Thoracic aorta (tissue), 2 donors: Measurements from ENCODE around the gene CD151. TPM values are rescaled to one million over a fixed set of nuclear protein-coding genes. Genes with fewer than 3 reads are reported as not detected.

Experiments used
- ATAC-seq: fragments of 150-250 bp; one replicate; pipeline ENCODE4 v1.8.0; 2017; ENCODE audit warnings: low read depth; ENCODE audit not compliant: insufficient number of reproducible peaks, low FRiP score
- DNase-seq: peaks from one replicate; pipeline ENCODE4 v3.0.0-alpha.2; 2020; ENCODE audit warnings: low spot score
- H3K27ac ChIP-seq, 2 donors: fragments of 200-600 bp; sonication (generic); 1 replicate in 1 of 2; 2 replicates in 1 of 2; pipeline ENCODE4 v1.5.1; 2016; ENCODE audit warnings: mild to moderate bottlenecking in 2 of 2, moderate library complexity in 2 of 2
- H3K27me3 ChIP-seq: fragments of 200-600 bp; sonication (generic); replicated peaks from 2 replicates; pipeline ENCODE4 v1.6.0; 2016; ENCODE audit warnings: mild to moderate bottlenecking; ENCODE audit not compliant: insufficient read depth
- H3K36me3 ChIP-seq: fragments of 200-600 bp; sonication (generic); one replicate; pipeline ENCODE4 v1.5.1; 2016
- H3K4me1 ChIP-seq, 2 donors: fragments of 200-600 bp; sonication (generic); 1 replicate in 1 of 2; 2 replicates in 1 of 2; pipeline versions ENCODE4 v1.5.1 to v1.6.0; 2016; ENCODE audit warnings: low read depth in 2 of 2, mild to moderate bottlenecking in 1 of 2; ENCODE audit not compliant: control insufficient read depth in 1 of 2
- H3K4me3 ChIP-seq: fragments of 200-600 bp; sonication (generic); 2 replicates; pipeline ENCODE4 v1.5.1; 2016; ENCODE audit warnings: mild to moderate bottlenecking
- H3K9me3 ChIP-seq: fragments of 200-600 bp; sonication (generic); 2 replicates; pipeline ENCODE4 v1.5.1; 2016
- total RNA-seq, 2 donors: library from RNA; depleted of rRNA; stranded (reverse); fragments of >200 nt; gene quantifications; one replicate each; pipeline versions ENCODE4 v1.1.0 to v1.2.3, GENCODE V29; 2016
- TF ChIP-seq, protein P1 (sequence below): fragments of 200-600 bp; sonication (generic); IDR thresholded peaks from one replicate; pipeline ENCODE4 v1.5.1; 2019; ENCODE audit warnings: antibody characterized with exemption

CD151 gene
- total RNA-seq, 2 donors from 2014 or later: 532 to 1,455 TPM

DNA sequence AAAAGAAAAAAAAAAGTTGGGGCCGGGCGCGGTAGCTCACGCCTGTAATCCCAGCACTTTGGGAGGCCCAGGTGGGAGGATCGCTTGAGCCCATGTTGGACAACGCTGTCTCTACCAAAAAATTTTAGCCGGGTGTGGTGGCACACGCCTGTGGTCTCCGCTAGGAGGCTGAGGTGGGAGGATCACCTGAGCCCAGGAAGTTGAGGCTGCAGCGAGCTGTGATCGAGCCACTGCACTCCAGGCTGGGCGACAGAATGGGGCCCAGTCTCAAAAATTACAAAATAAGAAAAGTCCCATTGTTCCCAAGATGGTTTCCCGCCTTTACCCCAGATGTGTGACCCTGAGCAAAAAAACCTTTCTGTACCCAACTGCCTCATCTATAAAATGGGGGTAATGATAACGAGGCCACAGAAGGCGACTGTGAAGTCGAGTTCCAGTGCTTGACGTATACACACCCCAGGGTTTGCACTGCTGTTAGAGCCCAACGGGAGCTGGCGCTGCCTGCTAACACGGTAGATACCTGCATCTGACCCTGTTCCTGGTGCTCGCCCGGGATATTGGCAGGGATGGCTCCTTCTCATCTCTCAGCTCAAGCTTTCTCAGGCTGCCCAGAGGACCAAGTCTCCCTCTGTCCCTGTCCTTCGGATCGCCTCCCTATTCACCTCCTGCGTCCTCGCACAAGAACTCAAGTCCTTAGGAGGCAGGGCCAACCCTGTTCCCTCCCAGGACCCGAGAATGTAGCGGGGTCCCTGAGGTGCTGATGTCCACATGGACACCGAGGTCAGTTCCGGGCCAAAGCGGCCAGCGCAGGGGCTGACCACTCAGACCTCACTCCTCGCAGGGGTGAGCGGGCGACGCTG is 24.1 kb upstream of the CD151 start:
- peaks cover 22 to 42% of the 10 kb centered on the region in 2 donors for H3K4me1 ChIP-seq
- H3K4me3 ChIP-seq: peak overlapping the region; percentile 90
- peak overlapping the region; percentile 87 to 98 for H3K27ac ChIP-seq
- no peaks in the 10 kb centered on the region for H3K9me3 ChIP-seq
- DNase-seq (no peak), ATAC-seq (no peak)
- no peaks in the 10 kb centered on the region for H3K27me3 ChIP-seq
- peaks cover 25% of the 10 kb centered on the region for H3K36me3 ChIP-seq
- TF ChIP-seq, protein P1, sequence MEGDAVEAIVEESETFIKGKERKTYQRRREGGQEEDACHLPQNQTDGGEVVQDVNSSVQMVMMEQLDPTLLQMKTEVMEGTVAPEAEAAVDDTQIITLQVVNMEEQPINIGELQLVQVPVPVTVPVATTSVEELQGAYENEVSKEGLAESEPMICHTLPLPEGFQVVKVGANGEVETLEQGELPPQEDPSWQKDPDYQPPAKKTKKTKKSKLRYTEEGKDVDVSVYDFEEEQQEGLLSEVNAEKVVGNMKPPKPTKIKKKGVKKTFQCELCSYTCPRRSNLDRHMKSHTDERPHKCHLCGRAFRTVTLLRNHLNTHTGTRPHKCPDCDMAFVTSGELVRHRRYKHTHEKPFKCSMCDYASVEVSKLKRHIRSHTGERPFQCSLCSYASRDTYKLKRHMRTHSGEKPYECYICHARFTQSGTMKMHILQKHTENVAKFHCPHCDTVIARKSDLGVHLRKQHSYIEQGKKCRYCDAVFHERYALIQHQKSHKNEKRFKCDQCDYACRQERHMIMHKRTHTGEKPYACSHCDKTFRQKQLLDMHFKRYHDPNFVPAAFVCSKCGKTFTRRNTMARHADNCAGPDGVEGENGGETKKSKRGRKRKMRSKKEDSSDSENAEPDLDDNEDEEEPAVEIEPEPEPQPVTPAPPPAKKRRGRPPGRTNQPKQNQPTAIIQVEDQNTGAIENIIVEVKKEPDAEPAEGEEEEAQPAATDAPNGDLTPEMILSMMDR: no peak

DNA sequence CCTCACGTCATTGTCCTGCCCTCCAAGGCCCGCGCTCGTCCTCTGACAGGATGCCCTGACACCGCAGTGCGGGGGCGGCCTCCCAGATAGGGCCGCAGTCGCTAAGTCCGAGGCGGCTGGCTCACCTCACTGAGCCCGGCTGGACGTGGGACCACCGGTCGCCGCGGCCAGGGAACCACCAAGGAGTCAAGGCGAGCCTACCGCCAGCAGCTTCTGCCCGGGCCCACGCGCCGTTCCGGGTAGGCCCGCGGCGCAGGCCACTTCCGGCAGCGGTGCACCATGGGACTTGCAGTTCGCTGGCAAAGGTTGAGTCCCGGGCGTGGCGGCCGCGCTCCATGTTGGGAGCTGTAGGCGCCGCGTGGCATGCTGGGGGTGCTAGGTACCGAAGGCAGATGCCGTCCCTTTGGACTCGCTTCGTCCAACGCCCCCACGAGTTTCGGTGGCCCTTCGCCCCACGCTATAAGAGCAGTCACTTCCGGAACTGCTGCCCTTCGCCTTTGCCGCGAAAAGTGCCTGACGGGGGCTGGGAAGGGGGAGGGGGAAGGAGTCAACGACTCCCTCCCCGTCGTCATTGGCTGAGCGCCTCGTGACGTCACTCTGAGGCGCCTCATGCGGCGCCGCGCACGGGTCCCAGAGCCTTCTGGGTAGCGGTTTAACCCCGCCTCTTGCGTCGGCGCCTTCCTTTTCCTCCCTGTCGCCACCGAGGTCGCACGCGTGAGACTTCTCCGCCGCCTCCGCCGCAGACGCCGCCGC is 23.3 kb upstream of the CD151 start, which contains the start of gene RPLP2:
Gene RPLP2 (plus strand): TSS at position 681 of the 753 bp plus-strand sequence. CDS start 268 bp downstream, outside the sequence.
- H3K27me3 ChIP-seq: no peaks in the 10 kb centered on the region
- TF ChIP-seq, protein P1: no peak
- ATAC-seq (peak; percentile 89), DNase-seq (peak; percentile 89)
- H3K4me1 ChIP-seq: peaks cover 17 to 34% of the 10 kb centered on the region in 2 donors
- H3K4me3 ChIP-seq: peak within 1 kb of the TSS; percentile 90
- H3K9me3 ChIP-seq: no peaks in the 10 kb centered on the region
- peak within 1 kb of the TSS; percentile 87 to 98 for H3K27ac ChIP-seq
- H3K36me3 ChIP-seq: peaks cover 27% of the 10 kb centered on the region

DNA sequence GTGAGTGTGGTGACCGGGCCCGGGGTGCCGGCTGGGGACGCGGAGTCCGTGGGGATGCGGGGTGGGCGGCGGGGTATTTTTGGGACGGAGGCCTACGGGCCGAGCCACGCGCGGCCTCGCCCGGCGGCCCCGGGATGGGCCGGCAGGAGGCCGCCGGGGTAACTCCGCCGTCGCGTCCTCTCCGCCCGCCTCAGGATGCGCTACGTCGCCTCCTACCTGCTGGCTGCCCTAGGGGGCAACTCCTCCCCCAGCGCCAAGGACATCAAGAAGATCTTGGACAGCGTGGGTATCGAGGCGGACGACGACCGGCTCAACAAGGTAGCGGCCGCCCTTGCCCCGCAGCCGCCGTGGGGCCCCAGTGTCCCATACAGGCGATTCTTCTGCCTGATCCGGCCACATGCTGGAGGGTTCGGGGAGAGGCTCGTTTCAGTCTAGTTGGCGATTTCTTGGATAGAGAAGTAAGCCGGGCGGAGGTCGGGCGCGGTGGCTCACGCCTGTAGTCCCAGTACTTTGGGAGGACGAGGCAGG is 22.6 kb upstream of the CD151 start:
- peaks cover 13 to 30% of the 10 kb centered on the region in 2 donors for H3K4me1 ChIP-seq
- H3K4me3 ChIP-seq: peak overlapping the region; percentile 90
- H3K9me3 ChIP-seq: no peaks in the 10 kb centered on the region
- H3K27me3 ChIP-seq: no peaks in the 10 kb centered on the region
- TF ChIP-seq, protein P1: peak; percentile 23
- no peak for ATAC-seq
- peak overlapping the region; percentile 87 to 98 for H3K27ac ChIP-seq
- no peak for DNase-seq
- H3K36me3 ChIP-seq: peaks cover 30% of the 10 kb centered on the region

DNA sequence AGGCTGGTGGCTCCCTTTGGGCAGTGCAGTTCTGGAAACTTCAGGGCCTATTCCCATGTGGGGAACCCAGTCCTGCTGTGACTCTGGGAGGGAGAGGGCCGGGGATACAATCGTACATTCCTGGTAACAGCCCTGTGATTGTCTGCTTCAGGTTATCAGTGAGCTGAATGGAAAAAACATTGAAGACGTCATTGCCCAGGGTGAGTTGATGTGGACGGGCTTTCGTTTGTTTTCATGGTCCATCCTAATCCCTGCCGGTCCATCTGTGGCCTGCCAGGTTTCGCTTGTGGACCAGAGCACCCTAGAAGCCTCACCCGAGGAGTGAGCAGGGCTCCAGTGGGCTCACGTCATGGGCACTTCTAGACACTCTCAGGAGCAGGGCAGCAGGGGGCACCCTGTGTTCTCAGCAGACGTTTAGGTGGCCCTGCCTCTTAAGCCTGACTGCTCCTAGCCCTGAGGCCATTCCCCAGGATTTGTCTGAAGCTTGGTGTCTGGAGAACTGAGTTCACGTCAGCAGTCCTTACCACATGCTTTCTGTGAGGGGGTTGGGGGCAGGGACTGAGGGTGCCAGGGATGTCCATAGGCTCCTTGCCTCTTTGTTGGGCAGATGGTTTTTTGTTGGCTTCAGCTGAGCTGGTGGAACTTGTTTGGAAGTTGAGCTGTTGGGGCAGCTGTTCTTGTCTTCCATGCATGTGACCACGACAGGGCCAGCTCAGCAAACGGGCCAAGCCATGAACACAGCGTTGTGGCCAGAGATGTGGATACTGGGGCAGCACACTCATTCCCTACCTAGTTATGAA is 21.1 kb upstream of the CD151 start:
- H3K36me3 ChIP-seq: peaks cover 30% of the 10 kb centered on the region
- TF ChIP-seq, protein P1: no peak
- DNase-seq (no peak), ATAC-seq (no peak)
- no peaks in the 10 kb centered on the region for H3K9me3 ChIP-seq
- H3K27me3 ChIP-seq: no peaks in the 10 kb centered on the region
- peaks cover 13 to 30% of the 10 kb centered on the region in 2 donors for H3K4me1 ChIP-seq
- H3K27ac ChIP-seq: no peak overlapping the region
- no peak overlapping the region for H3K4me3 ChIP-seq
